CD14-positive monocyte (primary cell): ENCODE results near the gene MPV17L2. TPM values are rescaled to one million over a fixed set of nuclear protein-coding genes. Genes with fewer than 3 reads are reported as not detected.
A peak's percentile ranks its signal among the peaks of the same experiment; 100 is the strongest.

Experiments used
- DNase-seq, 3 donors: peaks; one replicate each; pipeline ENCODE4 v3.0.0-alpha.2; 2011 to 2022
- H2AFZ ChIP-seq: 2 replicates; pipeline ENCODE4 v1.6.0; 2012; ENCODE audit warnings: mild to moderate bottlenecking, low read depth, low read length, inconsistent platforms; ENCODE audit not compliant: insufficient read depth, poor library complexity, severe bottlenecking
- H3K27ac ChIP-seq, 2 donors: 1 replicate in 1 of 2; 2 replicates in 1 of 2; pipeline ENCODE4 v1.5.1; 2012 to 2013; ENCODE audit warnings: low read length in 2 of 2, control low read depth in 1 of 2, inconsistent platforms in 1 of 2, low read depth in 1 of 2, mild to moderate bottlenecking in 1 of 2
- H3K27me3 ChIP-seq, 2 donors: one replicate each; pipeline versions ENCODE4 v1.6.0 to v1.6.1; 2011 to 2013; ENCODE audit warnings: low read length in 2 of 2; ENCODE audit not compliant: control insufficient read depth in 2 of 2, insufficient read depth in 2 of 2
- H3K36me3 ChIP-seq, 2 donors: replicated peaks in 1 of 2; 1 replicate in 1 of 2; 2 replicates in 1 of 2; pipeline versions ENCODE4 v1.5.1 to v1.6.1; 2012 to 2013; ENCODE audit warnings: low read length in 2 of 2, control low read depth in 1 of 2, inconsistent platforms in 1 of 2, mild to moderate bottlenecking in 1 of 2; ENCODE audit not compliant: insufficient read depth in 2 of 2, control insufficient read depth in 1 of 2
- H3K4me1 ChIP-seq, 2 donors: 1 replicate in 1 of 2; 2 replicates in 1 of 2; pipeline versions ENCODE4 v1.5.1 to v1.6.1; 2012 to 2013; ENCODE audit warnings: low read length in 2 of 2, control low read depth in 1 of 2, inconsistent platforms in 1 of 2, mild to moderate bottlenecking in 1 of 2, moderate library complexity in 1 of 2; ENCODE audit not compliant: insufficient read depth in 2 of 2, control insufficient read depth in 1 of 2
- H3K4me2 ChIP-seq: replicated peaks from 2 replicates; pipeline ENCODE3; 2012; ENCODE audit warnings: low read length, moderate library complexity, mild to moderate bottlenecking; ENCODE audit not compliant: poor library complexity, severe bottlenecking; ENCODE audit errors: extremely low read depth
- H3K4me3 ChIP-seq, 3 experiments: fragments of 200-600 bp in 1 of 3; sonication (generic) in 1 of 3; replicated peaks in 1 of 3; 1 replicate in 2 of 3; 2 replicates in 1 of 3; pipeline ENCODE4 v1.5.1; 2011 to 2013; ENCODE audit warnings: low read length in 3 of 3, mild to moderate bottlenecking in 3 of 3, control low read depth in 2 of 3, low read depth in 2 of 3, inconsistent platforms in 1 of 3, moderate library complexity in 1 of 3
- H3K79me2 ChIP-seq: 2 replicates; pipeline ENCODE4 v1.6.0; 2012; ENCODE audit warnings: mild to moderate bottlenecking, control low read depth, inconsistent platforms, low read length, moderate library complexity; ENCODE audit not compliant: insufficient read depth
- H3K9ac ChIP-seq: 2 replicates; pipeline ENCODE4 v1.6.0; 2017; ENCODE audit warnings: low read length, mild to moderate bottlenecking; ENCODE audit not compliant: insufficient read depth, poor library complexity, severe bottlenecking
- H3K9me3 ChIP-seq, 2 donors: replicated peaks in 1 of 2; 1 replicate in 1 of 2; 2 replicates in 1 of 2; pipeline versions ENCODE4 v1.5.1 to v1.6.1; 2012 to 2013; ENCODE audit warnings: low read length in 2 of 2, control low read depth in 1 of 2; ENCODE audit not compliant: control insufficient read depth in 1 of 2, insufficient read depth in 1 of 2
- H4K20me1 ChIP-seq: 2 replicates; pipeline ENCODE4 v1.6.0; 2012; ENCODE audit warnings: mild to moderate bottlenecking, low read length, control low read depth, moderate library complexity; ENCODE audit not compliant: insufficient read depth
- H3K27ac Mint-ChIP-seq, 7 donors: one replicate each; pipeline ENCODE4 v1.8.0; 2020; ENCODE audit warnings: mild to moderate bottlenecking in 7 of 7, mixed read lengths in 7 of 7, moderate library complexity in 6 of 7, inconsistent platforms in 2 of 7
- H3K27me3 Mint-ChIP-seq, 3 donors: one replicate each; pipeline ENCODE4 v1.8.0; 2021 to 2022; ENCODE audit warnings: low read depth in 3 of 3, mild to moderate bottlenecking in 3 of 3, mixed read lengths in 3 of 3, moderate library complexity in 3 of 3, inconsistent platforms in 1 of 3
- H3K36me3 Mint-ChIP-seq, 2 donors: one replicate each; pipeline ENCODE4 v1.8.0; 2020; ENCODE audit warnings: mixed read lengths in 2 of 2, inconsistent platforms in 1 of 2, mild to moderate bottlenecking in 1 of 2
- H3K4me1 Mint-ChIP-seq: one replicate; pipeline ENCODE4 v1.8.0; 2020; ENCODE audit warnings: mild to moderate bottlenecking, mixed read lengths
- H3K4me3 Mint-ChIP-seq, 2 donors: one replicate each; pipeline ENCODE4 v1.8.0; 2020; ENCODE audit warnings: mild to moderate bottlenecking in 2 of 2, mixed read lengths in 2 of 2, moderate library complexity in 1 of 2
- H3K9me3 Mint-ChIP-seq, 7 donors: one replicate each; pipeline ENCODE4 v1.8.0; 2020 to 2022; ENCODE audit warnings: mixed read lengths in 7 of 7, mild to moderate bottlenecking in 6 of 7, moderate library complexity in 6 of 7, inconsistent platforms in 2 of 7
- CTCF ChIP-seq: fragments of 200-600 bp; IDR thresholded peaks from one replicate; pipeline ENCODE4 v1.8.0; 2022; ENCODE audit warnings: antibody characterized with exemption, mild to moderate bottlenecking
- WGBS: methylation state at CpG from one replicate; pipeline ENCODE4 v1.1.5; 2013; ENCODE audit warnings: missing lambda C conversion rate; ENCODE audit not compliant: insufficient coverage; 5-methylcytosine and 5-hydroxymethylcytosine counted together
- intact Hi-C, 2 donors: fragments of 100-400 bp; cut with micrococcal nuclease; formaldehyde crosslinking; loops; one replicate each; pipeline versions ENCODE4 v1.15.0 to v1.15.1; 2023
- polyA plus RNA-seq, 3 donors: library from polyadenylated mRNA; depleted of rRNA in 1 of 3; unstranded in 2 of 3; stranded (reverse) in 1 of 3; fragments of 300-500 nt in 2 of 3; fragments of >200 nt in 1 of 3; fragmentation: Illumina TruSeq in 2 of 3; gene quantifications; 1 replicate in 2 of 3; 2 replicates in 1 of 3; pipeline ENCODE4 v1.2.3, GENCODE V29; 2012 to 2021

MPV17L2 gene
- polyA plus RNA-seq, 3 donors: 14.3 to 20.2 (median 15.0) TPM

GRCh38 chr19:18226956-18227780, 34.1 kb downstream of the MPV17L2 start:
- Histone ChIP-seq H4K20me1 (no peaks in the 10 kb centered on the region), H3K4me3 (no peak overlapping the region), H3K79me2 (no peaks in the 10 kb centered on the region), H3K9me3 (peaks cover 0 to 4% of the 10 kb centered on the region in 2 donors), H3K4me1 (peaks cover 14 to 33% of the 10 kb centered on the region in 2 donors), H2AFZ (no peak overlapping the region), H3K9ac (no peak overlapping the region), H3K27me3 (peaks cover 21 to 53% of the 10 kb centered on the region in 2 donors), H3K27ac (no peak overlapping the region), H3K36me3 (no peaks in the 10 kb centered on the region), H3K4me2 (no peak overlapping the region)
- Mint-ChIP-seq H3K27me3 (peaks cover 43 to 70% (median 67%) of the 10 kb centered on the region in 3 donors), H3K36me3 (peaks cover 0 to 6% of the 10 kb centered on the region in 2 donors), H3K4me3 (peak overlapping the region in 1 of 2 donors; percentile 95), H3K27ac (no peak overlapping the region), H3K4me1 (peaks cover 28% of the 10 kb centered on the region), H3K9me3 (peaks cover 0 to 13% (median 5%) of the 10 kb centered on the region in 7 donors)
- 93% methylated on average over 16 of the region's 18 CpGs for WGBS
- no peak for TF ChIP-seq CTCF
- no peak for DNase-seq
- intact Hi-C loops: no loop called here

GRCh38 chr19:18227781-18228271, 34.8 kb downstream of the MPV17L2 start:
- peak overlapping the region in 1 of 2 donors; percentile 21 for H3K4me3 Mint-ChIP-seq
- peaks cover 31% of the 10 kb centered on the region for H3K4me1 Mint-ChIP-seq
- TF ChIP-seq CTCF: no peak
- intact Hi-C loops: no loop called here
- H4K20me1 ChIP-seq: no peaks in the 10 kb centered on the region
- H3K36me3 ChIP-seq: no peaks in the 10 kb centered on the region
- peaks cover 0 to 17% (median 8%) of the 10 kb centered on the region in 7 donors for H3K9me3 Mint-ChIP-seq
- peaks cover 45 to 71% (median 70%) of the 10 kb centered on the region in 3 donors for H3K27me3 Mint-ChIP-seq
- peaks cover 0 to 7% of the 10 kb centered on the region in 2 donors for H3K9me3 ChIP-seq
- peaks cover 25 to 59% of the 10 kb centered on the region in 2 donors for H3K27me3 ChIP-seq
- no peak overlapping the region for H3K4me2 ChIP-seq
- H3K4me1 ChIP-seq: peaks cover 14 to 33% of the 10 kb centered on the region in 2 donors
- no peaks in the 10 kb centered on the region for H3K79me2 ChIP-seq
- H3K27ac Mint-ChIP-seq: no peak overlapping the region
- H3K9ac ChIP-seq: no peak overlapping the region
- no peak for DNase-seq
- H3K36me3 Mint-ChIP-seq: peaks cover 0 to 6% of the 10 kb centered on the region in 2 donors
- H2AFZ ChIP-seq: no peak overlapping the region
- no peak overlapping the region for H3K27ac ChIP-seq
- no peak overlapping the region for H3K4me3 ChIP-seq
- WGBS: 83% methylated on average over 4 of the region's 6 CpGs
